HG03558 (cell line): ENCODE measurements around the gene KIAA1614.

Source experiments
- ATAC-seq: cut with Tn5 transposase; IDR thresholded peaks from one replicate; pipeline ENCODE4 v1.9.1; 2021; ENCODE audit warnings: moderate number of reproducible peaks; ENCODE audit not compliant: unreplicated experiment; ENCODE audit errors: extremely low read depth

Gene KIAA1614

GRCh38 chr1:180923021-180923841, 10.5 kb downstream of the KIAA1614 start:
- ATAC-seq = no peak

- ATAC-seq = no peak
Measured at GRCh38 chr1:180923887-180924286, 11.2 kb downstream of the KIAA1614 start.

- no peak for ATAC-seq
Measured at GRCh38 chr1:180924939-180925338, 12.2 kb downstream of the KIAA1614 start.

GRCh38 chr1:180925471-180926051, 12.9 kb downstream of the KIAA1614 start:
- ATAC-seq = no peak

GRCh38 chr1:180926164-180926981, 13.7 kb downstream of the KIAA1614 start:
- ATAC-seq = no peak

GRCh38 chr1:180927348-180927747, 14.7 kb downstream of the KIAA1614 start:
- ATAC-seq = no peak

- ATAC-seq = no peak
Measured at GRCh38 chr1:180927841-180928240, 15.1 kb downstream of the KIAA1614 start.

GRCh38 chr1:180928331-180929230, 15.9 kb downstream of the KIAA1614 start:
- ATAC-seq = no peak

- ATAC-seq = no peak
Measured at GRCh38 chr1:180929389-180929788, 16.7 kb downstream of the KIAA1614 start.

GRCh38 chr1:180930687-180931086, 18.0 kb downstream of the KIAA1614 start:
- no peak for ATAC-seq

GRCh38 chr1:180931529-180931928, 18.8 kb downstream of the KIAA1614 start:
- ATAC-seq = no peak

- no peak for ATAC-seq
Measured at GRCh38 chr1:180932378-180932777, 19.7 kb downstream of the KIAA1614 start.

- ATAC-seq = no peak
Measured at GRCh38 chr1:180933141-180933540, 20.4 kb downstream of the KIAA1614 start.

- no peak for ATAC-seq
Measured at GRCh38 chr1:180934563-180934962, 21.9 kb downstream of the KIAA1614 start.

- no peak for ATAC-seq
Measured at GRCh38 chr1:180935326-180936109, 22.8 kb downstream of the KIAA1614 start.

- ATAC-seq = no peak
Measured at GRCh38 chr1:180936110-180937011, 23.7 kb downstream of the KIAA1614 start.

GRCh38 chr1:180937012-180937372, 24.3 kb downstream of the KIAA1614 start:
- no peak for ATAC-seq

GRCh38 chr1:180937624-180938225, 25.0 kb downstream of the KIAA1614 start:
- ATAC-seq = no peak
